Suprapubic skin (tissue), 4 donors: Measurements from ENCODE around the gene MAD2L1. TPM values are rescaled to one million over a fixed set of nuclear protein-coding genes. Genes with fewer than 3 reads are reported as not detected.

Source experiments
- DNase-seq, 2 donors: peaks; one replicate each; pipeline ENCODE4 v3.0.0-alpha.2; 2019; ENCODE audit warnings: low spot score in 2 of 2
- H3K27ac ChIP-seq: fragments of 200-600 bp; sonication (generic); one replicate; pipeline ENCODE4 v1.5.1; 2019
- H3K27me3 ChIP-seq: fragments of 200-600 bp; sonication (generic); one replicate; pipeline ENCODE4 v1.5.1; 2019
- H3K36me3 ChIP-seq: fragments of 200-600 bp; sonication (generic); one replicate; pipeline ENCODE4 v1.5.1; 2019
- H3K4me1 ChIP-seq: fragments of 200-600 bp; sonication (generic); one replicate; pipeline ENCODE4 v1.5.1; 2019
- H3K4me3 ChIP-seq: fragments of 200-600 bp; sonication (generic); one replicate; pipeline ENCODE4 v1.5.1; 2019; ENCODE audit warnings: mild to moderate bottlenecking
- H3K9me3 ChIP-seq: fragments of 200-600 bp; sonication (generic); one replicate; pipeline ENCODE4 v1.5.1; 2019
- CTCF ChIP-seq, 2 donors: fragments of 200-600 bp in 1 of 2; fragments of 450-650 bp in 1 of 2; sonication (generic) in 1 of 2; IDR thresholded peaks; one replicate each; pipeline ENCODE4 v1.5.1; 2016 to 2019; ENCODE audit warnings: antibody characterized with exemption in 2 of 2, mild to moderate bottlenecking in 1 of 2, moderate library complexity in 1 of 2
- EP300 ChIP-seq: sonication (generic); formaldehyde crosslinking; IDR thresholded peaks from one replicate; pipeline ENCODE4 v1.6.1; 2017; ENCODE audit warnings: antibody characterized with exemption
- POLR2A ChIP-seq, 2 donors: fragments of 450-650 bp; IDR thresholded peaks; one replicate each; pipeline ENCODE4 v1.6.1; 2017; ENCODE audit warnings: antibody characterized with exemption in 2 of 2, mild to moderate bottlenecking in 2 of 2, moderate library complexity in 2 of 2
- POLR2AphosphoS5 ChIP-seq, 3 donors: sonication (generic); formaldehyde crosslinking; IDR thresholded peaks; one replicate each; pipeline ENCODE4 v1.6.1; 2017; ENCODE audit warnings: antibody characterized with exemption in 3 of 3
- WGBS: methylation state at CpG from one replicate; pipeline ENCODE4 v1.1.5; 2018; 5-methylcytosine and 5-hydroxymethylcytosine counted together
- total RNA-seq, 4 donors: library from RNA; depleted of rRNA; stranded (reverse); fragments of >200 nt; gene quantifications; one replicate each; pipeline ENCODE4 v1.1.0, GENCODE V29; 2016

Gene MAD2L1
- 1 to 10 TPM in 2 of 4 donors, under 1 TPM in 2; 0.68 to 3.0 (median 1.3) TPM for total RNA-seq

- Histone ChIP-seq H3K36me3 (no peaks in the 10 kb centered on the region), H3K4me3 (peak within 1 kb of the TSS; percentile 74), H3K4me1 (peaks cover 22% of the 10 kb centered on the region), H3K27ac (peak within 1 kb of the TSS; percentile 94), H3K9me3 (no peaks in the 10 kb centered on the region), H3K27me3 (no peaks in the 10 kb centered on the region)
- DNase-seq, result peak; percentile 98 to 99
- peak; percentile 81 to 86 for TF ChIP-seq POLR2A (IDR thresholded peaks at IDR 0.05)
- TF ChIP-seq EP300, result no peak
- TF ChIP-seq POLR2AphosphoS5 (IDR thresholded peaks at IDR 0.05), result peak in 2 of 3 donors; percentile 56 to 64
- no peak for TF ChIP-seq CTCF (IDR thresholded peaks at IDR 0.05)
- WGBS, result 1% methylated on average over 37 of the region's 65 CpGs
These were observed at the start of gene MAD2L1 for GRCh38 chr4:120066517-120067340. MAD2L1 (minus strand) TSS chr4:120066848; CDS start chr4:120066734, 114 bp downstream.

GRCh38 chr4:120111745-120112144, 45.1 kb upstream of the MAD2L1 start:
- Histone ChIP-seq H3K36me3 (no peaks in the 10 kb centered on the region), H3K9me3 (no peaks in the 10 kb centered on the region), H3K27me3 (no peaks in the 10 kb centered on the region), H3K27ac (no peak overlapping the region), H3K4me3 (no peak overlapping the region), H3K4me1 (no peaks in the 10 kb centered on the region)
- WGBS, result 91% methylated on average over 1 of the region's 1 CpG
- no peak for TF ChIP-seq EP300
- no peak for TF ChIP-seq CTCF (IDR thresholded peaks at IDR 0.05)
- no peak for TF ChIP-seq POLR2AphosphoS5 (IDR thresholded peaks at IDR 0.05)
- no peak for TF ChIP-seq POLR2A (IDR thresholded peaks at IDR 0.05)
- DNase-seq, result no peak

GRCh38 chr4:120109406-120109805, 42.8 kb upstream of the MAD2L1 start:
- H3K9me3 ChIP-seq, result no peaks in the 10 kb centered on the region
- H3K27me3 ChIP-seq, result no peaks in the 10 kb centered on the region
- TF ChIP-seq EP300 (no peak), POLR2A (IDR thresholded peaks at IDR 0.05) (no peak), CTCF (IDR thresholded peaks at IDR 0.05) (no peak), POLR2AphosphoS5 (IDR thresholded peaks at IDR 0.05) (no peak)
- H3K4me3 ChIP-seq, result no peak overlapping the region
- no peak overlapping the region for H3K27ac ChIP-seq
- no peaks in the 10 kb centered on the region for H3K36me3 ChIP-seq
- DNase-seq, result no peak
- H3K4me1 ChIP-seq, result no peaks in the 10 kb centered on the region

GRCh38 chr4:120105472-120105871, 38.8 kb upstream of the MAD2L1 start:
- TF ChIP-seq EP300, result no peak
- TF ChIP-seq POLR2AphosphoS5 (IDR thresholded peaks at IDR 0.05), result no peak
- no peak for TF ChIP-seq CTCF (IDR thresholded peaks at IDR 0.05)
- no peak for TF ChIP-seq POLR2A (IDR thresholded peaks at IDR 0.05)
- WGBS, result 86% methylated on average over 1 of the region's 1 CpG
- no peak overlapping the region for H3K27ac ChIP-seq
- H3K4me1 ChIP-seq, result no peaks in the 10 kb centered on the region
- H3K4me3 ChIP-seq, result no peak overlapping the region
- H3K27me3 ChIP-seq, result no peaks in the 10 kb centered on the region
- no peak for DNase-seq
- no peaks in the 10 kb centered on the region for H3K9me3 ChIP-seq
- no peaks in the 10 kb centered on the region for H3K36me3 ChIP-seq

- DNase-seq, result no peak
- H3K27me3 ChIP-seq, result no peaks in the 10 kb centered on the region
- H3K27ac ChIP-seq, result no peak overlapping the region
- WGBS, result 71% methylated on average over 2 of the region's 2 CpGs
- no peaks in the 10 kb centered on the region for H3K9me3 ChIP-seq
- TF ChIP-seq POLR2AphosphoS5 (IDR thresholded peaks at IDR 0.05) (no peak), EP300 (no peak), POLR2A (IDR thresholded peaks at IDR 0.05) (no peak), CTCF (IDR thresholded peaks at IDR 0.05) (no peak)
- no peaks in the 10 kb centered on the region for H3K4me1 ChIP-seq
- no peak overlapping the region for H3K4me3 ChIP-seq
- H3K36me3 ChIP-seq, result no peaks in the 10 kb centered on the region
These were observed 30.1 kb upstream of the MAD2L1 start for GRCh38 chr4:120096508-120097297.
